Upper lobe of left lung (tissue), 4 donors: Measurements from ENCODE around the gene EML4.

Source experiments
- CTCF ChIP-seq, 6 experiments: fragments of 450-650 bp in 4 of 6; fragments of 200-600 bp in 2 of 6; sonication (generic) in 2 of 6; IDR thresholded peaks; one replicate each; pipeline ENCODE4 v1.5.1; 2016 to 2019; ENCODE audit warnings: antibody characterized with exemption in 6 of 6
- POLR2A ChIP-seq, 4 donors: fragments of 450-650 bp; IDR thresholded peaks; one replicate each; pipeline ENCODE4 v1.5.1; 2016 to 2017; ENCODE audit warnings: antibody characterized with exemption in 4 of 4, mild to moderate bottlenecking in 2 of 4

DNA sequence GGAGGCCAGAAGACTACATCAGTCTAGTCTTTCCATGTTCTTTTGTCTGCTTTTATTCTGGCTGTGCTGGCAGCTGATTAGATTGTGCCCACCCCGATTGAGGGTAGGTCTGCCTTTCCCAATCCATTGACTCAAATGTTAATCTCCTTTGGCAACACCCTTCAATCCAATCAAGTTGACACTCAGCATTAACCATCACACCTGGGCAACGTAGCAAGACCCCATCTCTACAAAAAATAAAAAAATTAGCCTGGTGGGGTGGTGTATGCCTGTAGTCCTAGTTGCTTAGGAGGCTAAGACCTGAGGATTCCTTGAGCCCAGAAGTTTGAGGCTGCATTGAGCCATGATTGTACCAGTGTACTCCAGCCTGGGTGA is 33.5 kb downstream of the EML4 start:
- TF ChIP-seq POLR2A (IDR thresholded peaks at IDR 0.05) (no peak), CTCF (IDR thresholded peaks at IDR 0.05) (no peak)
